Activated naive CD4-positive, alpha-beta T cell treated with anti-CD3 and anti-CD28 coated beads, Interleukin-2, amount 50 U/mL, for 72 hours (primary cell): ENCODE results near the gene EID2. TPM values are rescaled to one million over a fixed set of nuclear protein-coding genes. Genes with fewer than 3 reads are reported as not detected.

Experiments
- ATAC-seq, 2 donors: fragments of 150-1000 bp; cut with Tn5 transposase; 2 replicates each; pipeline ENCODE4 v1.10.0; 2021; ENCODE audit warnings: mild to moderate bottlenecking in 2 of 2, moderate library complexity in 2 of 2
- DNase-seq, 2 donors: peaks; one replicate each; pipeline ENCODE4 v3.0.0; 2021 to 2022; ENCODE audit warnings: low spot score in 2 of 2
- H3K27ac Mint-ChIP-seq, 2 donors: one replicate each; pipeline ENCODE4 v1.8.0; 2022; ENCODE audit warnings: mild to moderate bottlenecking in 2 of 2, mixed read lengths in 2 of 2
- H3K36me3 Mint-ChIP-seq, 2 donors: one replicate each; pipeline ENCODE4 v1.8.0; 2022; ENCODE audit warnings: mixed read lengths in 2 of 2
- H3K9me3 Mint-ChIP-seq, 2 donors: one replicate each; pipeline ENCODE4 v1.8.0; 2022; ENCODE audit warnings: mixed read lengths in 2 of 2
- total RNA-seq, 2 donors: library from RNA; stranded (reverse); gene quantifications; one replicate each; pipeline ENCODE4 v1.2.3, GENCODE V29; 2022

Gene EID2
- total RNA-seq, 2 donors from 2014 or later = 11.4 to 12.7 TPM

DNA sequence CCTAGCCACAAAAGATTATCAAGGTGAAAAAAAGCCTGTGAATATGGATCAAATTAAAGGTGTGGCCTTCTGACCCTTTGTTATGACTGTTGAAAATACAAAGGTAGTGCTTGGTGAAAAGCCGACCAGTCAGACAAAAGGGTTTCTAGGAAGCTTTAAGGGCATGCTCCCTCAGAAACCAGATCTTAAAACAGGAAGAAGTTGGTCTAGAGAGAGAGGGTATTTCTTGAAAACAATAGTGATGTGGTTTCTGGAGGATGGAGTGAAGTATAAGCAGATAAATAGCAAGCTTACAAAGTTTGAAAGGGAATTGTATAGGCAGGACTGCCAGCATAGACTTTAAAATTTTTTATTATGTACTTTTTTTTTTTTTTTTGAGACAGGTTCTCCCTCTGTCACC lies 5.0 kb upstream of the EID2 start:
- H3K9me3 Mint-ChIP-seq = no peaks in the 10 kb centered on the region
- no peaks in the 10 kb centered on the region for H3K36me3 Mint-ChIP-seq
- ATAC-seq (peak in 1 of 2 donors; percentile 10), DNase-seq (no peak)
- H3K27ac Mint-ChIP-seq = peak overlapping the region in 1 of 2 donors; percentile 70

DNA sequence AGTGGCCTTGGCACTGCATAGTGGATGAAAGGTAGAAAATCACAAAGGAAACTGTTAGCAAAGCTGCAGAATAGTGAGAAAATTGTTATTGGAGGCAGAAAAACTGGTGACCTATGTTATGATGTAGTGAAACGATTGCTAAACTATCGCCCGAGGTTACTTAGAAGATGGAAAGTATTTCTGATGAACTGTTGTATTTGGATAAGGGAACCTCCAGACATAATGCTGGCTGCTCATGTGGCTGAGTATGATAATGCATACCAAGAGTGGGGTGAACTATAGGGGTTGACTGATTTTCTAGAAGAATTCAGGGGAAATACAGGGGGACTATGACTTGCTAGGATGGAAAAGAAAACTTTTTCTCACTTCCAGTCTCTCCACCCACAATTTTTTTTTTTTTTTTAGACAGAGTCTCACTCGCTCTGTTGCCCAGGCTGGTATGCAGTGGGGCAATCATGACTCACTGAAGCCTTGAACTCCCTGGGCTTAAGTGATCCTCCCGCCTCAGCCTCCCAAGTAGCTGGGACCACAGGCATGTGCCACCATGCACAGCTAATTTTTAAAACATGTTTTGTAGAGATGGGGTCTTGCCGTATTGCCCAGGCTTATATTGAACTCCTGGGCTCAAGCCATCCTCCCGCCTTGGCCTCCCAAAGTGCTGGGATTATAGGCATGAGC lies 4.4 kb upstream of the EID2 start:
- Mint-ChIP-seq H3K27ac (peak overlapping the region in 1 of 2 donors; percentile 70), H3K9me3 (no peaks in the 10 kb centered on the region), H3K36me3 (peaks cover under 1% of the 10 kb centered on the region in 2 donors)
- DNase-seq = no peak
- peak in 1 of 2 donors; percentile 48 for ATAC-seq

DNA sequence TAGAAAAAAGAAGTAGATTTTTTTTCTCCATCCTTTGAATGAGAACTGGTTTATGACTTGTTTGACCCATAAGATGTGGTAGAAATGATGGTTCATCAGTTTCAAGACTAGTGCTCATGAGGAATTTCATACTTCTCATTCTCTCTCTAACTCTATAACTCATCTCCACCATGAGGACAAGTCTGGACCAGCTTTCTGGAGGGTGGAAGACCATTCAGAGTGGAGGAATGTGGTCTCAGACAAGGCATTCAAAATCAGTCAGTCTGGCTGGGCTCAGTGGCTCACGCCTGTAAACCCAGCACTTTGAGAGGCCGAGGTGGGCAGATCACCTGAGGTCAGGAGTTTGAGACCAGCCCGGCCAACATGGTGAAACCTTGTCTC lies 3.5 kb upstream of the EID2 start:
- peaks cover 6 to 7% of the 10 kb centered on the region in 2 donors for H3K36me3 Mint-ChIP-seq
- H3K27ac Mint-ChIP-seq = peak overlapping the region in 1 of 2 donors; percentile 70
- H3K9me3 Mint-ChIP-seq = no peaks in the 10 kb centered on the region
- peak; percentile 15 to 37 for ATAC-seq
- DNase-seq = no peak

DNA sequence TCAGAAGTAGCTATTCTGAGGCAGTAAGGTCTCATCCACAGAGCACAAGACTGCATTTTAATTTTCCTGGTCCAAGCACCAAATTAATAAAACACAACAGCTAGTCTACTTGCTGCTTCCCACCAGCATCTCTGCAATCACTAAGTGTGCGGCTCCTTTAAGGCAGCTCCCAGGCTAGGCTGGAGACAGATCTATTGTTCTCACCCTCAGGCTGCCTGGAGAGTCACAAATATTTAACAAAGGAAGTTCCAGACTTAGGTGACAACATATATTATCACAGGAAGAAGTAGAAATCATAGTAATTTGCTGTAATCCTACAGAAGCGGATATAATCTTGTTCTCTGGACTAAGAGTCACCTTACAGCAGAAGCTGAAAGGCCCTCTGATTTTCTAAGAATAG lies 2.2 kb upstream of the EID2 start:
- ATAC-seq (no peak), DNase-seq (no peak)
- H3K36me3 Mint-ChIP-seq = peaks cover 13 to 14% of the 10 kb centered on the region in 2 donors
- H3K9me3 Mint-ChIP-seq = no peaks in the 10 kb centered on the region
- H3K27ac Mint-ChIP-seq = peak overlapping the region in 1 of 2 donors; percentile 70

DNA sequence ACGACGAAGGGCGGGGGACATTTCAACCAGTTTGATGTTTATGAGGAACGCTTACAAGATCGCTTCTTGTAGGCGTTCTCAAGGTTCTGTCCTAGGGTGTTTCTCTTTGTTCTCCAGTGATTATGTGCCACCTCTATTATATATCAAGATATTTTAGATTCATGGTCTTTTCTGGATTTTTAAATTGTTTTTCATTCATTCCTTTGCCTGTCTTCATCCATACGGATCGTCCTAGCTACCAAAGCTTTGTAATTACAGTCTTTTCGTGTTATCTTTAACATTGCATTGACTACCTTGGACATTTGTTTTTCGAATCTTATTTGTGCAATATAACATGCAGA lies 342 bp upstream of the EID2 start:
- Mint-ChIP-seq H3K36me3 (peaks cover 13 to 14% of the 10 kb centered on the region in 2 donors), H3K27ac (peak overlapping the region; percentile 95 to 97), H3K9me3 (no peaks in the 10 kb centered on the region)
- ATAC-seq (no peak), DNase-seq (no peak)

DNA sequence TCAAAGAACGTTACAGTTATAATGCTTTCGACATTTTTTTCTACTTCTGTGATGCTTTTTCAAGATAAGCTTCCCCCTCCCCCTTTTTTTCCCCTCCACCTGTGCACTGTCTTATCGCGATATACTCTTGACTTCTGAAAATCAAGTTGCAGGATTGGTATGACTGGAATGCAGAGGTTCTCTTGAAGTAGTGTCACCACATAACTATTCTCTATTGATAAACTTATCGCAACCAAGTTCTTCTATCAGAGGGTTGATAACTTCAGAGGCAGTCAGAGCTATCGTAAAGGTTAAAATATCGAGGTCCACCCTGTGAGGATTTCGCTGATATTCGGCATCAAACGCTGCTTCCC lies 820 bp downstream of the EID2 start:
- Mint-ChIP-seq H3K9me3 (no peaks in the 10 kb centered on the region), H3K36me3 (peaks cover 13 to 14% of the 10 kb centered on the region in 2 donors), H3K27ac (peak overlapping the region; percentile 92 to 95)
- DNase-seq (no peak), ATAC-seq (peak; percentile 30 to 50)

DNA sequence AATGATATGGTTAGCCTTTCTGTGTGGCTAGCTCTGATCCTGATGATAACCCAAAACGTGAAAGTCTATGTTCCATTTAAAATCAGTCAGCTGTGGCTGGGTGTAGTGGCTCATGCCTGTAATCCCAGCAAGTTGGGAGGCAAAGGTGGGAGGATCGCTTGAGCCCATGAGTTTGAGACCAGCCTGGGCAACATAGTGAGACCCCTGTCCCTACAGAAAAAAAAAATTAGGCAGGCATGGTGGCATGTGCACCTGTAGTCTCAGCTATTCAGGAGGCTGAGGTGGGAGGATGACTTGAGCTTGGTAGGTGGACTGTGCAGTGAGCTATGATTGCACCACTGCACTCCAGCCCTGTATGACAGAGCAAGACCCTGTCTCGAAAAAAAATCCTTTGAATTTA lies 6.2 kb downstream of the EID2 start:
- Mint-ChIP-seq H3K36me3 (peaks cover 6 to 8% of the 10 kb centered on the region in 2 donors), H3K27ac (peak overlapping the region in 1 of 2 donors; percentile 92), H3K9me3 (no peaks in the 10 kb centered on the region)
- DNase-seq (no peak), ATAC-seq (no peak)

DNA sequence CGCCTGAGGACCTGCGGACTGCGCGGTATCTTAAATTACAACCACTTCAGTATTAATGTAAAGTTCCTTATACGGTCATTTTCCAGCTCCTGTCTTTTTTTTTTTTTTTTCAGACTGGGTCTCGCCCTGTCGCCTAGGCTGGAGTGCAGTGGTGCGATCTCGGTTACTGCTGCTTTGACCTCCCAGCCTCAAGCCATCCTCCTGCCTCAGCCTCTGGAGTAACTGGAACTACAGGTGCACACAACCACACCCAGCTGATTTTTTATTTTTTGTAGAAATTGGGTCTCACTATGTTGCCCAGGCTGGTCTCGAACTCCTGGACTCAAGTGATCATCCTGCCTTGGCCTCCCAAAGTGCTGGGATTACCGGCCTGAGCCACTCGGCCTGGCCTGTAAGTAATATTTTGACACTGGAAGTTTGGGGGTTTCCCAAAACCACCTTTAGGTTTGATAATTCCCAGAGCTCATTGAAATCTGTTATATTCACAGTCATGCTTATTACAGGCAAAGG lies 6.9 kb downstream of the EID2 start:
- Mint-ChIP-seq H3K27ac (peak overlapping the region in 1 of 2 donors; percentile 92), H3K9me3 (no peaks in the 10 kb centered on the region), H3K36me3 (peaks cover 2 to 4% of the 10 kb centered on the region in 2 donors)
- peak; percentile 41 to 57 for ATAC-seq
- DNase-seq = peak in 1 of 2 donors; percentile 18

DNA sequence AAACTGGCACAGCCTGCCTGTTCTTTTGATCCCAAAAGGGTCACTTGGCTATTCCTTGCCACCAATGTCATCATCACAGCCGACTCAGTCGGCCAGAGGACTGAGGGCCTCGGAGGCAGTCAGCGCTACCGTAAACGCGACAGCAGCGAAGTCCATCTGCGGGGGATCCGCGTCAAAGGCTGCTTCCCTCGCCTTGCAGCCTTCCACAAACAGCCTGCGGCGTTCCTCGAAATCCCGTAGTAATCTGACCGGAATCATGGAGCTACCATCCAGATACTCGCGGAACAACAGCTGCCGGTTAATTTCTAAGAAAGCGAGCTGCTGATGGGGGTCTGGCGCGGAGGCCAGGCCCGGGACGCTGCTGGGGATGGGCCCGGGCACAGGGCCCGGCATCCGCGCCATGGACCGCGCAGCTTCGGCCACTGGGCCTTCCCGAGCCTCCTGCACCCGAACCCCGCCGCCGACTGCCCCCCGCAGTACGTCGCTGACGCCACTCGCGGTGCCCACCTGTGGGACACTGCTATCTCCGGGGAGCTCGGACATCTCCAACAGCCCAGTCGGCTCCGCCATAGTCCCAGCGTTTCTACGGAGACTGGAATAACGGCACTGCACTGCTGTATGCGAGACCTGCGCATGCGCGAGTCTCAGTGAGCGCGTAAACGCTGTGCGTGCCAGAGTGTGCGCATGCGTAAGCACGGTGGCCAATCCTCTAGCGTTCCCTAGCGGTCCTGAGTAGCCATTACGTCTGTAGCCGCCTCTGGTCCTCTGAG lies 7.5 kb downstream of the EID2 start, which contains the start of gene EID2B:
EID2B (minus strand) TSS at position 620 of the 770 bp plus-strand sequence; CDS start at position 570, 50 bp downstream.
- Mint-ChIP-seq H3K36me3 (no peaks in the 10 kb centered on the region), H3K27ac (peak within 1 kb of the TSS; percentile 92)

DNA sequence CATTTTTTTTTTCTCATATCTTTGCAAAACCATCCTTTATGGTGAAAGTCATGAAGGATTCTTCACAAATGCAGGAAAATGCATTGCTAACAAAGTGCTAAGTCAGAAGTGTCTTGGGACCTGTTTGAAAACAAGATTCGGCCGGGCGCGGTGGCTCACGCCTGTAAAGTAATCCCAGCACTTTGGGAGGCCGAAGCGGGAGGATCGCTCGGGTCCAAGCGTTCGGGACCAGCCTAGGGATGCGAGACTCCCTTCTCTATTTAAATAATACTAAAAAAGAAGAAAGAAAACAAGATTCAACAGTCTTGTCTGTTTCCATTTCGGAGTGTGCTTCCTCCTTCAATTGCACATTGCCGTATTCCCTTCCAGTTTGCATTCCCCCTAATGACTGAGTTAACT lies 8.1 kb downstream of the EID2 start:
- H3K36me3 Mint-ChIP-seq = no peaks in the 10 kb centered on the region
- peak overlapping the region; percentile 91 to 92 for H3K27ac Mint-ChIP-seq
- ATAC-seq (no peak), DNase-seq (no peak)
- H3K9me3 Mint-ChIP-seq = no peaks in the 10 kb centered on the region

More for the DNA sequence above, 7.5 kb downstream of the EID2 start, which contains the start of gene EID2B:
- ATAC-seq (peak; percentile 92 to 94), DNase-seq (peak; percentile 94 to 98)
- H3K9me3 Mint-ChIP-seq = no peaks in the 10 kb centered on the region

DNA sequence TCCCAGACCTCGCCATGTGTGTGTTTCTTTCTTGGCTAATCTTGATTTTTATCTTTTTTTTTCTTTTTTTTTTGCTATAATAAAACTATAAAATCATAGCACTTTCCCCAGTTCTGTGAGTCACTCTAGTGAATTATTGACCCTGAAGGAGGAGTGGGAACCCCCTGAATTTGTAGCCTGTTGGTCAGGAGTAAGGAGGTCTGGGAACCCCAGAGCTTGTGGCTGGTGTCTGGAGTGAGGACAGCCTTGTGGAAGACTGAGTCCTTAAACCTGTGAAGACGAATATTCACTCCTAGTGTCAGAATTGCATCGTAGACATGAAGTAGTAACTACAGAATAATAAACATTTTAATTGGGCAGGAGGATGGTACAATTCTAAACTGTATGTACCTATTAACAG lies 14.8 kb downstream of the EID2 start:
- no peak for DNase-seq
- no peaks in the 10 kb centered on the region for H3K9me3 Mint-ChIP-seq
- H3K27ac Mint-ChIP-seq = no peak overlapping the region
- no peak for ATAC-seq
- H3K36me3 Mint-ChIP-seq = peaks cover 0 to 4% of the 10 kb centered on the region in 2 donors

DNA sequence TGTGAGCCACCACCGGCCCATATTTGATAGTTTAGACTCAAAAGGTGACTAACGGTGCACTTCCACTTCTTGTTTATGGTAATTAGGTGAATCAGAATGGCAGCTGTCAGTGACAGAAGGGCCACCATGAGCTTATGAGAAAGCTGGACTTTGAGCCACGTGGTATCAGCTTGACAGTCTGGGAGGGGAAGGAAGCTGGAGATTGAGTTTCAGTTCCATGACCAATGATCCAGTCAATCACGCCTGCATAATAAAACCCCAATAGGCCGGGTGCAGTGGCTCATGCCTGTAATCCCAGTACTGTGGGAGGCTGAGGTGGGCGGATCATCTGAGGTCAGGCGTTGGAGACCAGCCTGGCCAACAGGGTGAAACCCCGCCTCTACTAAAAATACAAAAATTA lies 15.5 kb downstream of the EID2 start:
- no peak for DNase-seq
- peak in 1 of 2 donors; percentile 72 for ATAC-seq
- Mint-ChIP-seq H3K9me3 (no peaks in the 10 kb centered on the region), H3K27ac (no peak overlapping the region), H3K36me3 (peaks cover 0 to 4% of the 10 kb centered on the region in 2 donors)

DNA sequence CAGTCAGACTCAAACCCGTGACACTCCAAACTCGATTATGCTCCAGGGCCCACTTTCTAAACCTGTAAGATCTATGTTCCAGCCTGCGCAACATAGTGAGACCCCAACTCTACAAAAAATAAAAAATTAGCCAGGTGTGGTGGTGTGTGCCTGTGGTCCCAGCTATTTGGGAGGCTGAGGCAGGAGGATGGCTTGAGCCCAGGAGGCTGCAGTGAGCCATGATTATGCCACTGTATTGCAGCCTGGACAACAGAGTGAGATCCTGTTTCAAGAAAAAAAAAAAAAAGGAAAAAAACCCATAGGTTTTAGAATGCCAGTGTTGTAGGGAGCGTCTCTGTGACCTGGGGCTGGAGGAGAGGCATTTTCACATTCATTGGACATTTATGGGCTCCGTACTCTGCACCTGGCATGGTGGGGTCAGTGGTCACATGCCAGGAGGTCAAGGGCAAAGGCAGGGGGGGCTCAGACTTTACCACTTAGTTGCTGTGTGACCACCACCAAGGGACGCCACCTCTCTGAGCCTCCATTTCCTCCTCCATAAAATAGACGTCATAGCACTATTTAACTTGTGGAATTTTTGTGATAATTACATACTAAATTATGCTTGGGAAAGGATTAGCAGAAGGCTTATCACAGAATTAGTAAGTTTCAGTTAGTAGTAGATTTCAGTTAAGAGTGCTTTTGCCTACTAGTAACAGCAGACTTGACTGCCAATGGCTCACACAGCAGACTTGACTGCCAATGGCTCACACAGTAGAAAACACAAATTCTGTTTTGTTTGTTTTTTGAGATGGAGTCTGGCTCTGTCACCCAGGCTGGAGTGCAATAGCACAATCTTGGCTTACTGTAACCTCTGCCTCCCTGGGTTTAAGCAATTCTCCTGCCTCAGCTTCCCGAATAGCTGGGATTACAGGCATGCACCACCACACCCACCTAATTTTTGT lies 19.1 kb downstream of the EID2 start:
- Mint-ChIP-seq H3K27ac (no peak overlapping the region), H3K9me3 (no peaks in the 10 kb centered on the region), H3K36me3 (peaks cover 4 to 5% of the 10 kb centered on the region in 2 donors)
- no peak for DNase-seq
- ATAC-seq = no peak

DNA sequence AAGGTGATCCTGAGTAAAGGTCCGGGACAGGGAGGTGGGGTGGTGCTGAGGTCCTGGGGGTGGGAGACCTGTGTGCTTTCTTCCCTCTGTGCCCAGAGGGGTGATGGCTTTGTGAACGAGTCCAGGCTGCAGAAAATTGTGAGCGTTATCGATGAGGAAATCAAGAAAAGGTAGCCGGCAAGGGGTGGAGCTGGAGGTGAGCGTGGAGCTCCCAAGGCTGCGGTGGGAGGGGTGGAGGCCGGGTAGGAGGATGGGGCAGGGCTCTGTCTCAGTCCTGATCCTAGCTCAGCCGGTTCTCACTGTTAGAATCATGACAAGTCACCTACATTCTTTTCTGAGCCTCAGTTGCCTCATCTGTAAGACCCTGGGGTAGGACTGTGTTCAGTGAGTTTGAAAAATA lies 21.0 kb downstream of the EID2 start:
- ATAC-seq = no peak
- Mint-ChIP-seq H3K27ac (no peak overlapping the region), H3K9me3 (no peaks in the 10 kb centered on the region), H3K36me3 (peaks cover 0 to 5% of the 10 kb centered on the region in 2 donors)
- no peak for DNase-seq

DNA sequence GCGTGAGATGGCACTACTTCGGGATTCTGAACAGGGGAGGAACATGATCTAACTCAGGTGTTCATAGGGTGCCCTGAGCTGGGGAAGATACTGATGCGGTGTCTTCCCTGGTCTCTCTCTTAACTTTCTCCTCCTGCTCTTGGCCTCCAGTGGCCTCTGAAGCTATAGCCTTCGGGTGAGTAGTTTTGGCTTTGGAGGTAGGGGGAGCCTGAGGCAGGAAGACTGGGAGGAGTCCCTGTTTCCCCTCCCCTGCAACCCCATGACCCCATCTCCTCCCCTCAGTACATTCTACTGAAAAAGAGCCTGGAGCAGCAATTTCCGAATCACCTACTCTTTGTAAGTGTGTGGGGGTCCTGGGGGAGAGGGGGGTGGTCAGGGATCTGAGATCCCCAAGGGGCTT lies 21.5 kb downstream of the EID2 start:
- H3K36me3 Mint-ChIP-seq = peaks cover 0 to 5% of the 10 kb centered on the region in 2 donors
- DNase-seq = no peak
- H3K9me3 Mint-ChIP-seq = no peaks in the 10 kb centered on the region
- ATAC-seq = no peak
- no peak overlapping the region for H3K27ac Mint-ChIP-seq

DNA sequence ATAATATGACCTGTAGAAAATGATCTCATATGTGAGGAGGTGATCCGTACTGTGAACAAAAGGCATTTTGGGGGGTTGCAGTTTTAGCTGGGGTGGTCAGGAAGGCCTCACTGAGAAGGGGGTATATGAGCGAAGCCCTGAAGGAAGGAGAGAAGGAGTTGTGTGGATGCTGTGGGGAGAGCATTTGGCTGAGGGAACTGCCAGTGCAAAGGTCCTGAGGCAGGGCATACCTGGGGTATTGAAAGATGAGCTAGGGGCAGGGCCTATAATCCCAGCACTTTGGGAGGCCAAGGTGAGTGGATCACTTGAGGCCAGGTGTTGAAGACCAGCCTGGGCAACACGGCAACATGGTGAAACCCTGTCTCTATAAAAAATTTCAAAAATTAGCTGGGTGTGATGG lies 22.5 kb downstream of the EID2 start:
- Mint-ChIP-seq H3K36me3 (peaks cover 0 to 5% of the 10 kb centered on the region in 2 donors), H3K9me3 (no peaks in the 10 kb centered on the region), H3K27ac (no peak overlapping the region)
- ATAC-seq = no peak
- DNase-seq = no peak
